T-helper 1 cell treated with Interleukin-12 subunit alpha and Interleukin-12 subunit beta and Interleukin-4 antibody, amounts not matched to agents 30 μg/mL and 1 μg/mL, for 36 hours (primary cell): ENCODE measurements around the gene CHMP4B.

Source experiments
- H3K27ac Mint-ChIP-seq: one replicate; pipeline ENCODE4 v1.8.0; 2021; ENCODE audit warnings: mild to moderate bottlenecking, mixed read lengths
- H3K27me3 Mint-ChIP-seq: one replicate; pipeline ENCODE4 v1.8.0; 2021; ENCODE audit warnings: low read depth, mixed read lengths
- H3K36me3 Mint-ChIP-seq: one replicate; pipeline ENCODE4 v1.8.0; 2021; ENCODE audit warnings: low read depth, mixed read lengths
- H3K4me1 Mint-ChIP-seq: one replicate; pipeline ENCODE4 v1.8.0; 2021; ENCODE audit warnings: low read depth, mixed read lengths
- H3K4me3 Mint-ChIP-seq: one replicate; pipeline ENCODE4 v1.8.0; 2021; ENCODE audit warnings: mild to moderate bottlenecking, moderate library complexity, mixed read lengths
- H3K9me3 Mint-ChIP-seq: one replicate; pipeline ENCODE4 v1.8.0; 2021; ENCODE audit warnings: mixed read lengths

Gene CHMP4B

GRCh38 chr20:33848391-33848790, 37.2 kb downstream of the CHMP4B start:
- H3K9me3 Mint-ChIP-seq: no peaks in the 10 kb centered on the region
- no peaks in the 10 kb centered on the region for H3K27me3 Mint-ChIP-seq
- H3K36me3 Mint-ChIP-seq: peaks cover 48% of the 10 kb centered on the region
- H3K4me1 Mint-ChIP-seq: peaks cover 68% of the 10 kb centered on the region
- H3K27ac Mint-ChIP-seq: peak overlapping the region; percentile 6
- H3K4me3 Mint-ChIP-seq: no peak overlapping the region

GRCh38 chr20:33850159-33850558, 39.0 kb downstream of the CHMP4B start:
- Mint-ChIP-seq H3K4me1 (peaks cover 73% of the 10 kb centered on the region), H3K4me3 (no peak overlapping the region), H3K27ac (no peak overlapping the region), H3K27me3 (no peaks in the 10 kb centered on the region), H3K36me3 (peaks cover 65% of the 10 kb centered on the region), H3K9me3 (no peaks in the 10 kb centered on the region)

- Mint-ChIP-seq H3K27me3 (no peaks in the 10 kb centered on the region), H3K27ac (peak overlapping the region; percentile 43), H3K4me3 (no peak overlapping the region), H3K36me3 (peaks cover 73% of the 10 kb centered on the region), H3K4me1 (peaks cover 58% of the 10 kb centered on the region), H3K9me3 (no peaks in the 10 kb centered on the region)
Observed at GRCh38 chr20:33851842-33852466, 40.8 kb downstream of the CHMP4B start.

GRCh38 chr20:33852626-33853506, 41.7 kb downstream of the CHMP4B start:
- Mint-ChIP-seq H3K27ac (peak overlapping the region; percentile 89), H3K9me3 (no peaks in the 10 kb centered on the region), H3K27me3 (no peaks in the 10 kb centered on the region), H3K4me3 (peak overlapping the region; percentile 54), H3K4me1 (peaks cover 57% of the 10 kb centered on the region), H3K36me3 (peaks cover 79% of the 10 kb centered on the region)

GRCh38 chr20:33853507-33853813, 42.3 kb downstream of the CHMP4B start:
- Mint-ChIP-seq H3K4me3 (peak overlapping the region; percentile 54), H3K36me3 (peaks cover 79% of the 10 kb centered on the region), H3K27me3 (no peaks in the 10 kb centered on the region), H3K4me1 (peaks cover 61% of the 10 kb centered on the region), H3K27ac (peak overlapping the region; percentile 89), H3K9me3 (no peaks in the 10 kb centered on the region)

- peaks cover 45% of the 10 kb centered on the region for H3K36me3 Mint-ChIP-seq
- H3K9me3 Mint-ChIP-seq: no peaks in the 10 kb centered on the region
- H3K4me1 Mint-ChIP-seq: peaks cover 50% of the 10 kb centered on the region
- H3K27me3 Mint-ChIP-seq: no peaks in the 10 kb centered on the region
- H3K27ac Mint-ChIP-seq: peak overlapping the region; percentile 83
- peak overlapping the region; percentile 40 for H3K4me3 Mint-ChIP-seq
Observed at GRCh38 chr20:33857722-33858563, 46.8 kb downstream of the CHMP4B start.

GRCh38 chr20:33858666-33859065, 47.5 kb downstream of the CHMP4B start:
- Mint-ChIP-seq H3K27ac (peak overlapping the region; percentile 83), H3K4me1 (peaks cover 44% of the 10 kb centered on the region), H3K4me3 (peak overlapping the region; percentile 60), H3K36me3 (peaks cover 39% of the 10 kb centered on the region), H3K27me3 (no peaks in the 10 kb centered on the region), H3K9me3 (no peaks in the 10 kb centered on the region)

- no peaks in the 10 kb centered on the region for H3K27me3 Mint-ChIP-seq
- peak overlapping the region; percentile 83 for H3K27ac Mint-ChIP-seq
- H3K4me3 Mint-ChIP-seq: peak overlapping the region; percentile 60
- no peaks in the 10 kb centered on the region for H3K9me3 Mint-ChIP-seq
- H3K36me3 Mint-ChIP-seq: peaks cover 33% of the 10 kb centered on the region
- peaks cover 39% of the 10 kb centered on the region for H3K4me1 Mint-ChIP-seq
Observed at GRCh38 chr20:33859157-33859695, 48.1 kb downstream of the CHMP4B start.

GRCh38 chr20:33859751-33860150, 48.6 kb downstream of the CHMP4B start:
- peak overlapping the region; percentile 83 for H3K27ac Mint-ChIP-seq
- no peaks in the 10 kb centered on the region for H3K9me3 Mint-ChIP-seq
- peaks cover 28% of the 10 kb centered on the region for H3K36me3 Mint-ChIP-seq
- H3K4me3 Mint-ChIP-seq: peak overlapping the region; percentile 60
- H3K27me3 Mint-ChIP-seq: no peaks in the 10 kb centered on the region
- H3K4me1 Mint-ChIP-seq: peaks cover 35% of the 10 kb centered on the region

GRCh38 chr20:33861458-33861857, 50.3 kb downstream of the CHMP4B start:
- peaks cover 31% of the 10 kb centered on the region for H3K4me1 Mint-ChIP-seq
- no peaks in the 10 kb centered on the region for H3K27me3 Mint-ChIP-seq
- peaks cover 17% of the 10 kb centered on the region for H3K36me3 Mint-ChIP-seq
- H3K4me3 Mint-ChIP-seq: no peak overlapping the region
- H3K27ac Mint-ChIP-seq: no peak overlapping the region
- no peaks in the 10 kb centered on the region for H3K9me3 Mint-ChIP-seq

GRCh38 chr20:33862709-33863403, 51.7 kb downstream of the CHMP4B start:
- Mint-ChIP-seq H3K36me3 (peaks cover 7% of the 10 kb centered on the region), H3K9me3 (no peaks in the 10 kb centered on the region), H3K27me3 (no peaks in the 10 kb centered on the region), H3K4me3 (no peak overlapping the region), H3K27ac (no peak overlapping the region), H3K4me1 (peaks cover 25% of the 10 kb centered on the region)

GRCh38 chr20:33863440-33864323, 52.5 kb downstream of the CHMP4B start:
- Mint-ChIP-seq H3K9me3 (no peaks in the 10 kb centered on the region), H3K4me1 (peaks cover 17% of the 10 kb centered on the region), H3K4me3 (no peak overlapping the region), H3K27me3 (no peaks in the 10 kb centered on the region), H3K36me3 (peaks cover 3% of the 10 kb centered on the region), H3K27ac (no peak overlapping the region)

GRCh38 chr20:33864324-33864963, 53.3 kb downstream of the CHMP4B start:
- no peak overlapping the region for H3K27ac Mint-ChIP-seq
- no peak overlapping the region for H3K4me3 Mint-ChIP-seq
- peaks cover 1% of the 10 kb centered on the region for H3K36me3 Mint-ChIP-seq
- H3K4me1 Mint-ChIP-seq: peaks cover 10% of the 10 kb centered on the region
- no peaks in the 10 kb centered on the region for H3K27me3 Mint-ChIP-seq
- no peaks in the 10 kb centered on the region for H3K9me3 Mint-ChIP-seq
